Prostate gland (tissue), 2 donors: ENCODE data around the gene RITA1.

Experiments used
- CTCF ChIP-seq, 4 experiments: fragments of 200-600 bp in 2 of 4; fragments of 450-650 bp in 2 of 4; sonication (generic) in 2 of 4; IDR thresholded peaks; 1 replicate in 3 of 4; 2 replicates in 1 of 4; pipeline ENCODE4 v1.5.1; 2016 to 2019; ENCODE audit warnings: antibody characterized with exemption in 4 of 4, mild to moderate bottlenecking in 2 of 4, moderate library complexity in 2 of 4
- POLR2A ChIP-seq: fragments of 450-650 bp; IDR thresholded peaks from one replicate; pipeline ENCODE4 v1.6.1; 2016; ENCODE audit warnings: antibody characterized with exemption, mild to moderate bottlenecking
- POLR2AphosphoS5 ChIP-seq: sonication (generic); formaldehyde crosslinking; IDR thresholded peaks from one replicate; pipeline ENCODE4 v1.6.1; 2017; ENCODE audit warnings: antibody characterized with exemption

GRCh38 chr12:113169697-113170096 lies 15.8 kb upstream of the RITA1 start:
- TF ChIP-seq CTCF (IDR thresholded peaks at IDR 0.05) (no peak), POLR2A (no peak), POLR2AphosphoS5 (no peak)
